Measurements from ENCODE around the gene DCTD.

DNA sequence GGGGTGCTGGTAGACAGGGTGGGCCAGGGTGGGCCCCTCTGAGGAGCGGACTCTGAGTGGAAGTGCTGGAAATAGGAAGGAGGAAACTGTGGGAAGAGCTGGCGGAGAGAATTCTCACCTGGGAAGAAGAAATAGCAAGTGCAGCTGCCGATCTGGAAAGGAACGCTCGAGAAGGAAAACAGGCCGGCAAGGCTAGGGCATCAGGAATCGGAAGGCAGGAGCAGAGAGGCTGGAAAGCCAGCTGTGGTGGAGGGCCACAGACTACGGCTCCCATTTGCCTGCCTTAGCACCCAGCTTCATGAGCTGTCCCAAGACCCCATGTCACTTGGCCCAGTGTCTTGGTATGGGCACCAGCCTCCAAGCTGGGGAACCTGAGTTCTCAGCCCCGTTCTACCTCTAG is 37.3 kb downstream of the DCTD start:
- TF ChIP-seq, protein P1, sequence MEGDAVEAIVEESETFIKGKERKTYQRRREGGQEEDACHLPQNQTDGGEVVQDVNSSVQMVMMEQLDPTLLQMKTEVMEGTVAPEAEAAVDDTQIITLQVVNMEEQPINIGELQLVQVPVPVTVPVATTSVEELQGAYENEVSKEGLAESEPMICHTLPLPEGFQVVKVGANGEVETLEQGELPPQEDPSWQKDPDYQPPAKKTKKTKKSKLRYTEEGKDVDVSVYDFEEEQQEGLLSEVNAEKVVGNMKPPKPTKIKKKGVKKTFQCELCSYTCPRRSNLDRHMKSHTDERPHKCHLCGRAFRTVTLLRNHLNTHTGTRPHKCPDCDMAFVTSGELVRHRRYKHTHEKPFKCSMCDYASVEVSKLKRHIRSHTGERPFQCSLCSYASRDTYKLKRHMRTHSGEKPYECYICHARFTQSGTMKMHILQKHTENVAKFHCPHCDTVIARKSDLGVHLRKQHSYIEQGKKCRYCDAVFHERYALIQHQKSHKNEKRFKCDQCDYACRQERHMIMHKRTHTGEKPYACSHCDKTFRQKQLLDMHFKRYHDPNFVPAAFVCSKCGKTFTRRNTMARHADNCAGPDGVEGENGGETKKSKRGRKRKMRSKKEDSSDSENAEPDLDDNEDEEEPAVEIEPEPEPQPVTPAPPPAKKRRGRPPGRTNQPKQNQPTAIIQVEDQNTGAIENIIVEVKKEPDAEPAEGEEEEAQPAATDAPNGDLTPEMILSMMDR (IDR thresholded peaks at IDR 0.05): no peak
- TF ChIP-seq POLR2A (IDR thresholded peaks at IDR 0.05): no peak

All from body of pancreas (tissue), 4 donors.